Jurkat, Clone E6-1 (cell line): ENCODE data around the gene FYCO1.

ENCODE experiments used
- DNase-seq: peaks from one replicate; pipeline ENCODE4 v3.0.0-alpha.2; 2011; ENCODE audit warnings: low read depth, low spot score
- H3K4me3 ChIP-seq: 2 replicates; pipeline ENCODE4 v1.5.1; 2011; ENCODE audit warnings: mild to moderate bottlenecking, low read length, control low read depth, moderate library complexity

The FYCO1 gene

DNA sequence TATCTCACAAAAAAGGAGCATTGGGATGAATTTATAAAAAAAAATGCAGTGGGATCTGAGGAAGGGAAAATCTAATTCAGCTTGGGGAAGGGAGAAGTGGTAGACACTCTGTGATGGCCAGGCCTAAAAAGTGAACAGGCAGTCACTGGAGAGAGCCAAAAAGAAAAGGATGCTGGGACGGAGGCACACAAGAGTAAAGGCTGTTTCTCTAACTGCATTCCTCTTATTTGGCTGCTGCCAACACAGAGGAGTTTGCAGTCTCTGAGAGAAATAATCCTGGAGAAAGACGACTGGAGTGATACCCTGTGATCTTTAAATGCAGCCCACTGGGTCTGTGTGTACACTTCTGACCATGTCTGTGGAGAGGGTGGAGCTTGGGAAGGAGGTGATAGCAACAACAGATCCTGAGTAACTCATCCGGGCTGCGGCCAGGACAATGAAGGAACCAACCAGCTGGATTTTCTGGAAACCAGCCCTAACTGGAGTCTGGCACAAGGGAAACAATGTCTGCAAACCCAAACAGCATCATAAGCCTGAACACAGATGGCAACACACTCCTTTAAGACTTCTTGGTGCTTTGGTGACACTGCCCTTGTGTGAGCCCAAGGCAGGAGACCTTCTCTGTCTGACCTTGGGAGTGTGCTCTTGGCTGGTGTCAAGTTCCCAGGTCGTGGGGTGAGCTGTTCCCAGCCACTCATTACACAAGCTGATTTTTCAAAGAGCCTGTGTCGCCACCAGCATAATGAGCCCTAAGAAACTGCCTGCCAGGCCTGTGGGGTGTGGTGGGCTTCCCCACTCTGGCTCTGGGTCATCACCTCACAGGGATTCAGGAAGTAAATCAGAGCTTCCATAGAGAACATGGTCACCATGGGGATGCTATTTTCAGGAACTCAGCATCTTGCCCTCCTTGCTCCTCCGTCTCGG, 8.0 kb downstream of the FYCO1 start:
- no peak for DNase-seq
- H3K4me3 ChIP-seq = no peak overlapping the region

DNA sequence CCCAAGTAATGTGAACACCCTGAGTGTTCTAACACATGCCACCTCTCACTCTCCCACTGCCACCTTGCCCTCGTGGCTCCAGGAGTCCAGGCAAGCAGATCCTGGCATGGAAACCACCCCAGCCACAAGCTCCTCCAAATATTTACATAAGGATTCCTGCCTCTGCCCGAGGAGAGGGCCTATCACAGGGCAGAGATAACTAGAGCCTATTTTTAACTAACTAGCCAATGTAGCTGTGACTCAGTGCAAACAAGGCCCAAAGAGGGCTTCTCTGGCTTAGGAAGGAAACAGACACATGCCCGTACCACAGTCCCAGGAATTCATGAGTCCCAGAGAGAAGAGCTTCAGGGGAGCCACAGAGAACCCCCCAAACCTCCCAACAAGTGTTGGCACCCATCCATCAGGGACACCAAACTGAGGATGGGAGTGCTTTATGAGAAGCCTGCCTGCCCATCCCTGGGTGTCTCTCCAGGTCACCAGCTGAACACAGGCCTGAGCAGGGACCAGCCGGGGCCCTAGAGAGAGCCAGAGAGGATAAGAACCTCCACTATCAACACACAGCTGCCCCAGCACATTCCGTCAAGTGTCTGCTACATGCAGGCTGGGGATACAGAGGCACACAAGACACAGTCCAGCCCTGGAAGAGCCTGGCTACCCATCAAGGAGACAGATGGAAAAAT, 9.2 kb downstream of the FYCO1 start:
- no peak for DNase-seq

DNA sequence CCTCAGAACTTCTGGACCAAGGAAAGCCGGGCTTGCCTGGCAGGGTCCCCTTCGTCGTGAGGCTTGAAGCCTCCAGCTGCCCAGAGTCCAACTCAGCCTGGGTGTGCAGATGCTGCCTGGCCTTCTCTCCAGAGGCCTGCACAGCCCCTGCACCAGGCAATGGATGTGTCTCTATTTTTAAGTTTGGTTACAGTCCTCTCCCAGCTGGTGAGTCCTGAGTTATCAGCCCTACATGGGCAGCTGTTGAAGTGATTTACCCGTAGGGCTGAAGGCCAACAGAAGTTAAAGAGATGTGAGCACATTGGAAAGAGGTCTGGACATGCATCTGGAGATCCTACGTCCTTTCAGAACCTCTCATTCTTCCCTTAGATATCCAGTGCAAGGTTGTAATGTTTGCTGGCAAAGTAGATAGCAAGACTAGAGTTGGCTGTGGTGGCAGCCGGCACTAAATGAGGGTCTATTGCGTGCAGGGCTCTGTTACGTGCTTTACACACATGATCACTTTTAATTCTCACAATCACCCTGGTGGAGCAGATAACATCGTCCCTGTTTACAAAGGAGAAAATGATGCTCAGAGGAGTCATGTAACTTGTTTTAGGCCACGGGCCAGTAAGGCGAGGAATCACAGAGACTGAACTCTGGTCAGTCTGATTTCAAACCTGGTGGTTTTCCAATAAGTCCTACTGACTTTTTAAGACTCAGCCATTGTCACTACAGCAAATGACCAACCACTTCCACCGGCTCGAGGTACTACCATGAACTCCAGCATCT, 9.9 kb downstream of the FYCO1 start:
- no peak for DNase-seq
- H3K4me3 ChIP-seq = no peak overlapping the region

More for the DNA sequence above, 9.2 kb downstream of the FYCO1 start:
- no peak overlapping the region for H3K4me3 ChIP-seq

DNA sequence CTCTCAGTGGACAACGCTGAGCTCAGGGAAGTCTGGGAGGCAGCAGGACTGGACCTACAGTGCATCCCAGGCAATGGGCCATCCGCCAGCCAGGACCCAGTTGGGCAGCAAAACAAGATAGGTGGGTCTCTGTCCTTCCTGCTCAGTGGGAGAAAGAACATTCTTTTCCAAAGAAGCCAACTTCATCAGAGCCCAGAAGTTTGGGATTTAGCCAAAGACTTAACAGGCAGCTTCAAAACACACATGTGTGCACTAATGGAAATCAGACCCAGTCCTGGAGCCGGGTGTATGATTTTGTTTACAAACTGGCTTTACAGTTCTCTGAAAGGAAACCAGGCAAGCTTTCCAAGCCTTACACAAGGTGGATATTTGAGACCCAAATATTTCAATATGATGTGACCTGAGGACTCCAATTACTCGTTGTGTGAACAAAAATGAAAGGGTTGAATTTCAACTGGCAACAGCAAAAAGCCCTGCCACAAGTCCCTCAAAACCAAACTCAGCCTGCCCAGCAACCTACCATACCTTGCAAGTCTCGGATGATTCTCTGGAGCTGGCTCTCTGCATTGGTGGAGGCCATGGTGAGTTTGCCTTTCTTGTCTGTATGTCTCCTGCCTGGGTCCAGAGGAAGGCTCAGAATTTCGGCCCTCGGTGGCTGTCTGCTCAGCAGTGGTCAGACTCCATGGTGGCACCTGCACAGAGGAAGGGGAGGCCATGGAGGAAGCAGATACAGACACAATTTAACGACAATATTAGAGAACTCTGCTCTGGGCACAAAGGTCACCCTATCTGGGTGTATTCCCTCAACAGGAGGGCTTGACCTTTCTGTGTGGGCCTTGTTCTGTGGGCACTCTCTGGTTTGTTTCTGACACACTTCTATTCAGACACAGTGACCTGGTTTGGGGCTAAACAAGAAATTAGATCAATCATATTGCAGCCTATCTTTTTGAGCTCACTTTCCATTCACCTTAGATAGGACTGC, 11.0 kb downstream of the FYCO1 start:
- H3K4me3 ChIP-seq = no peak overlapping the region
- DNase-seq = no peak

GRCh38 chr3:45983770-45984169, 11.9 kb downstream of the FYCO1 start:
- H3K4me3 ChIP-seq = no peak overlapping the region
- no peak for DNase-seq

- no peak for DNase-seq
- no peak overlapping the region for H3K4me3 ChIP-seq
These were observed 14.1 kb downstream of the FYCO1 start for GRCh38 chr3:45981346-45982074.

GRCh38 chr3:45980819-45981218, 14.8 kb downstream of the FYCO1 start:
- no peak overlapping the region for H3K4me3 ChIP-seq
- DNase-seq = no peak

DNA sequence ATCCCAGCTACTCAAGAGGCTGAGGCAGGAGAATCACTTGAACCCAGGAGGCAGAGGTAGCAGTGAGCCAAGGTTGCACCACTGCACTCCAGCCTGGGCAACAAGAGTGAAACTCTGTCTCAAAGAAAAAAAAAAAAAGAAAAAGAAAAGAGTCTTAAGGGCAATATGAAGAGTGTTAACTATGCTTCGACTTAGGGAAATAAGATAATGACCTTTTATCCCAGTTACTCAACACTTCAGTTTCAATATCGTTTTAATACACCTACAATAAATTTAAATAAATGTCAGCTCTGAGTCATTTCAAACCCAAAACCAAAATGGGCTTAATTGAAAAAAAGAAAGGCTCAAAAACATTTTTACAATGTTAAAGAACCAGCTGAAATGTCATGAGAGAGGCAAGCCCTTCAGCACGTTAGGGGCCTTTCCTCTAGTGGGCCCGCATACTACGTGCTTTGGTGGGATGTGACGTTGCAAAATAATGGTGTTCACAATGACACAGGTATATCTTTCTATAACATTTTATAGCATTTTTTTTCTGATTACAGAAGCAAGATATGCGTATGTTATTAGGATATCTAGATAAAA, 15.3 kb downstream of the FYCO1 start:
- DNase-seq = no peak
- no peak overlapping the region for H3K4me3 ChIP-seq

GRCh38 chr3:45979378-45979777, 16.2 kb downstream of the FYCO1 start:
- DNase-seq = no peak
- H3K4me3 ChIP-seq = no peak overlapping the region

GRCh38 chr3:45978006-45978761, 17.4 kb downstream of the FYCO1 start:
- H3K4me3 ChIP-seq = peak overlapping the region; percentile 5; the same call in 1 of the 2 replicates
- peak; percentile 98 for DNase-seq

DNA sequence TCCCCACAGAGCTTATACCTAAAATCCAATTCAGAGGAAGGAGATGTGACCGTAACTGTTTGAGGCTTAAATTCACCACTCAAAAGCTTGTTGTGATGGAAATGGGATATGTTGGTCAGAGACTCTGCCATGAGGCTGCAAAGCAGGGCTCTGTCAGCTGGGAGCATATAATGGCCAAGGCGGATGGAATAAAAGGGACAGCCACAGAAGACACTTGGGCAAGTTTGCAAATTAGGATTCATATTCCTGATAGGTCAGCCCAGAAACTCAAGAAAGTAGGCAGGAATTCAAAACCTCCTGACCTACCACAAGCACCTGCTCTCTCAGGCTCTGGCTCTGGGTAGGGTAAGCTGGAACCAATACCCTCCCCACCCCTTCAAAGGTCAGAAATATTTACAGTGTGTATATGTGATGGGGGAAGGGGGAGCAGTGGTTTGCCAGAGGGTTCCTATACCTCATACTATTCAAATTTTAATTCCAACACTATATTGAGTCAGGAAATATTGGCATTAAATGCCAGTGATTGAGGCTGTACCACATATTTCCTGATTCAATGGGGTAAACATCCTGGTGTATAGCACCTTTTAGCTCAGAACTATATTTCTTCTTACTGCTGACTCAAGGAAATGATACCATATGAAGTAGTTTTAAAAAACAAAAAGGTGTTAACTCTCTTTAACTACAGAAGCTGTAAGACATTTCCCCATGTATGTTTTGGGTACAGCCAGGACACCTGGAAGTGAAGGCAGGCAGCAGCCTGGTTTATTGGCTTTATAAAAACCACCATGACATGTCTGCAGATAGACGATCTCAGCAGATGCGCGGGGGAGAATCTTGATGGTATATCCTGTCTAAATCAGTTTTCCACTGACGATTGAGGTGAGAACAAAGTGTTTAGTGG, 19.2 kb downstream of the FYCO1 start:
- peak; percentile 97 for DNase-seq
- H3K4me3 ChIP-seq = no peak overlapping the region

- peak; percentile 57 for DNase-seq
- no peak overlapping the region for H3K4me3 ChIP-seq
These were observed 19.9 kb downstream of the FYCO1 start for GRCh38 chr3:45975686-45976085.

DNA sequence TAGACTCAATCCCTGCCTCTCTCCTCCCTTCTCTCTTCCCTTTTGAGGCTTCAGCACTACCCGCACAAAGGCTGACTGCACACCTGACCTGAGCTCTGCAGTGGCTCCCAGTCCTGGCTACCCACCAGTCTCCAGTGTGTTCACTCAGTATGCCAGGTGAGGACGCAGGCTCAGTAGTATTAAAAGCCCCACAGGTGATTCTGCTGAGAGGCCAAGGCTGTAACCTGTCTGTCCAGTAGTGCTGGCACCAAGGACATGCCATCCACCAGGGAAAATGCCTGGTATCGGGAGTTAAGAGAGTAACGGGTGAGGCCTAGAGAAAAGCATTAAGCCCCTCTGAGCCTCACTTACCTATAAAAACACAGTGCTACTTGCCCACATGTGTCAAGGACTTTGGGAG, 20.9 kb downstream of the FYCO1 start:
- H3K4me3 ChIP-seq = no peak overlapping the region
- no peak for DNase-seq

GRCh38 chr3:45972534-45973402, 22.9 kb downstream of the FYCO1 start:
- H3K4me3 ChIP-seq = no peak overlapping the region
- DNase-seq = no peak

GRCh38 chr3:45969953-45970352, 25.7 kb downstream of the FYCO1 start:
- DNase-seq = no peak
- no peak overlapping the region for H3K4me3 ChIP-seq
